Fibroblast of peridontal ligament (primary cell): Measurements from ENCODE around the gene GPR27.

Source experiments
- DNase-seq: peaks from one replicate; pipeline ENCODE4 v3.0.0-alpha.2; 2010; ENCODE audit errors: extremely low read depth

Gene GPR27

GRCh38 chr3:71786217-71786549 is 32.5 kb downstream of the GPR27 start:
- DNase-seq: no peak

- peak; percentile 1 for DNase-seq
Measured at GRCh38 chr3:71786551-71786950, 32.9 kb downstream of the GPR27 start.

GRCh38 chr3:71787851-71788405 is 34.3 kb downstream of the GPR27 start:
- no peak for DNase-seq

- DNase-seq: no peak
Measured at GRCh38 chr3:71789922-71790321, 36.3 kb downstream of the GPR27 start.

GRCh38 chr3:71791634-71792033 is 38.0 kb downstream of the GPR27 start:
- no peak for DNase-seq

- DNase-seq: no peak
Measured at GRCh38 chr3:71796290-71796689, 42.6 kb downstream of the GPR27 start.

- DNase-seq: no peak
Measured at GRCh38 chr3:71797455-71797854, 43.8 kb downstream of the GPR27 start.

- no peak for DNase-seq
Measured at GRCh38 chr3:71800023-71800422, 46.4 kb downstream of the GPR27 start.

GRCh38 chr3:71801986-71802385 is 48.3 kb downstream of the GPR27 start:
- DNase-seq: no peak

GRCh38 chr3:71803248-71803647 is 49.6 kb downstream of the GPR27 start:
- no peak for DNase-seq

GRCh38 chr3:71805199-71805598 is 51.5 kb downstream of the GPR27 start:
- no peak for DNase-seq

- DNase-seq: no peak
Measured at GRCh38 chr3:71805691-71806090, 52.0 kb downstream of the GPR27 start.
